Keratinocyte (primary cell): ENCODE measurements around the gene CACNA1C. TPM values are rescaled to one million over a fixed set of nuclear protein-coding genes. Genes with fewer than 3 reads are reported as not detected.

Source experiments
- DNase-seq: peaks from one replicate; pipeline ENCODE4 v3.0.0-alpha.2; 2011; ENCODE audit warnings: low read depth, missing footprints, low spot score
- FAIRE-seq: peaks from 2 replicates; lab custom pipeline; 2011; peaks lifted over from hg19 to GRCh38; lab: Jason Lieb, UNC
- H2AFZ ChIP-seq: 2 replicates; pipeline ENCODE4 v1.6.0; 2012; ENCODE audit warnings: low read length, control low read depth, inconsistent platforms; ENCODE audit not compliant: control insufficient read depth
- H3K27ac ChIP-seq: 2 replicates; pipeline ENCODE4 v1.5.1; 2011; ENCODE audit warnings: low read length; ENCODE audit not compliant: control insufficient read depth, insufficient read depth
- H3K27me3 ChIP-seq: 3 replicates; pipeline ENCODE4 v1.6.0; 2011; ENCODE audit warnings: low read length; ENCODE audit not compliant: control insufficient read depth, insufficient read depth; ENCODE audit errors: extremely low read depth
- H3K36me3 ChIP-seq, 2 experiments: 2 replicates in 1 of 2; 3 replicates in 1 of 2; pipeline ENCODE4 v1.5.1; 2011; ENCODE audit warnings: low read length in 2 of 2, mild to moderate bottlenecking in 1 of 2; ENCODE audit not compliant: control insufficient read depth in 2 of 2, insufficient read depth in 2 of 2; ENCODE audit errors: extremely low read depth in 1 of 2
- H3K4me1 ChIP-seq: 3 replicates; pipeline ENCODE4 v1.5.1; 2011; ENCODE audit warnings: low read length; ENCODE audit not compliant: control insufficient read depth, insufficient read depth; ENCODE audit errors: extremely low read depth
- H3K4me2 ChIP-seq: 3 replicates; pipeline ENCODE4 v1.6.0; 2011; ENCODE audit warnings: low read depth, low read length; ENCODE audit not compliant: control insufficient read depth, insufficient read depth; ENCODE audit errors: extremely low read depth
- H3K4me3 ChIP-seq, 3 experiments: fragments of 200-600 bp in 1 of 3; sonication (generic) in 1 of 3; 2 replicates in 2 of 3; 3 replicates in 1 of 3; pipeline ENCODE4 v1.5.1; 2011 to 2016; ENCODE audit warnings: low read length in 3 of 3, mild to moderate bottlenecking in 3 of 3, control low read depth in 2 of 3, inconsistent platforms in 1 of 3, low read depth in 1 of 3, mixed read lengths in 1 of 3, mixed run types in 1 of 3, moderate library complexity in 1 of 3; ENCODE audit not compliant: control insufficient read depth in 2 of 3, insufficient read depth in 2 of 3; ENCODE audit errors: extremely low read depth in 1 of 3
- H3K79me2 ChIP-seq: 2 replicates; pipeline ENCODE4 v1.6.0; 2012; ENCODE audit warnings: low read length; ENCODE audit not compliant: control insufficient read depth, insufficient read depth
- H3K9ac ChIP-seq: 3 replicates; pipeline ENCODE4 v1.6.0; 2011; ENCODE audit warnings: low read length; ENCODE audit not compliant: control insufficient read depth, insufficient read depth; ENCODE audit errors: extremely low read depth
- H3K9me1 ChIP-seq: 3 replicates; pipeline ENCODE4 v1.6.0; 2011; ENCODE audit warnings: low read length; ENCODE audit not compliant: control insufficient read depth, insufficient read depth; ENCODE audit errors: extremely low read depth
- H3K9me3 ChIP-seq: 2 replicates; pipeline ENCODE4 v1.5.1; 2012; ENCODE audit warnings: low read depth, low read length; ENCODE audit not compliant: control insufficient read depth
- H4K20me1 ChIP-seq: 3 replicates; pipeline ENCODE4 v1.6.0; 2011; ENCODE audit warnings: low read length; ENCODE audit not compliant: control insufficient read depth, insufficient read depth; ENCODE audit errors: extremely low read depth
- EZH2 ChIP-seq: IDR thresholded peaks from one replicate; pipeline ENCODE4 v1.6.1; 2012; ENCODE audit warnings: inconsistent platforms, mild to moderate bottlenecking, low read length, moderate library complexity
- dilution Hi-C: fragments of 300-500 bp; cut with MboI; formaldehyde crosslinking; loops from one replicate; pipeline ENCODE4 v1.7.0; 2020; ENCODE audit warnings: low sequenced_read_pairs; ENCODE audit not compliant: extremely low pct_ligation_motif_present
- polyA plus RNA-seq, 5 experiments: library from polyadenylated mRNA; depleted of rRNA in 3 of 5; stranded (reverse) in 3 of 5; stranded (forward) in 1 of 5; unstranded in 1 of 5; fragments of >200 nt; gene quantifications; 1 replicate in 1 of 5; 2 replicates in 3 of 5; 3 replicates in 1 of 5; pipeline versions ENCODE4 v1.2.1 to v1.2.3, GENCODE V29; 2011 to 2012; ENCODE audit warnings: missing spikeins in 2 of 5, low read depth in 1 of 5, low replicate concordance in 1 of 5
- TF ChIP-seq, protein P1 (sequence below), 3 experiments: IDR thresholded peaks in 1 of 3; conservative IDR thresholded peaks in 1 of 3; optimal IDR thresholded peaks in 1 of 3; 2 replicates in 2 of 3; 3 replicates in 1 of 3; pipeline versions ENCODE3 to v1.5.1; 2011; ENCODE audit warnings: low read length in 3 of 3, mild to moderate bottlenecking in 3 of 3, moderate library complexity in 2 of 3, control low read depth in 1 of 3, inconsistent platforms in 1 of 3; ENCODE audit not compliant: insufficient read depth in 2 of 3; ENCODE audit errors: extremely low read depth in 1 of 3

CACNA1C gene
- polyA plus RNA-seq, 1 donor (not counting 4 experiments of a cell fraction or from before 2014, with no cell fraction given): not detected

DNA sequence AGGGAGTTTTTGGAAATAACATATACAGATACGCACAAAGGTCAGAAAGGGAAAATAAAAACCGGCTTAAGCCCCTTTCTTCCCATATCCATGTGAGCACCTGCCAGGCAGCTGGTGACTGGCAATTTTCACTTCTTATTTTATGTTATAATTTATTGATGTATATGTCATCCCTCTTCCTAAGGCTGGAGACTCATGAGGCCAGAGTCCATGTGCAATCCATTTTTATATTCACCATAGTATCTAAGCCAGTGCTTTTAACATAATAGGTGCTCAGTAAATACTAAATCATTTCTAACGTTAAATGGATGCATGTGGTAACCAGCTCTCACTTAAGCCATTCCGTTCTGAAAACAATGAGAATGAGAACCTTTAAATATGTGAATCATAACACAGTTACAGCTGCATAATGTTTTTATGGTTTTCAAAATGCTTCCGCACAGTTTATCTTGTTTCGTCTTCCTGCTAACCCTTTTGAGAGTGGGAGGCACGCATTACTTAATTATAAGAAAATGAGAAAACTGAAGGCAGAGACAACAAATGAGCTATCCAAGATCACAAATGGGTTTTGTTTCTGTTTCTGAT lies 178.3 kb downstream of the CACNA1C start:
- H3K9me1 ChIP-seq: no peaks in the 10 kb centered on the region
- H4K20me1 ChIP-seq: no peaks in the 10 kb centered on the region
- H3K4me2 ChIP-seq: no peak overlapping the region
- H2AFZ ChIP-seq: no peak overlapping the region
- no peaks in the 10 kb centered on the region for H3K4me1 ChIP-seq
- TF ChIP-seq, protein P1, sequence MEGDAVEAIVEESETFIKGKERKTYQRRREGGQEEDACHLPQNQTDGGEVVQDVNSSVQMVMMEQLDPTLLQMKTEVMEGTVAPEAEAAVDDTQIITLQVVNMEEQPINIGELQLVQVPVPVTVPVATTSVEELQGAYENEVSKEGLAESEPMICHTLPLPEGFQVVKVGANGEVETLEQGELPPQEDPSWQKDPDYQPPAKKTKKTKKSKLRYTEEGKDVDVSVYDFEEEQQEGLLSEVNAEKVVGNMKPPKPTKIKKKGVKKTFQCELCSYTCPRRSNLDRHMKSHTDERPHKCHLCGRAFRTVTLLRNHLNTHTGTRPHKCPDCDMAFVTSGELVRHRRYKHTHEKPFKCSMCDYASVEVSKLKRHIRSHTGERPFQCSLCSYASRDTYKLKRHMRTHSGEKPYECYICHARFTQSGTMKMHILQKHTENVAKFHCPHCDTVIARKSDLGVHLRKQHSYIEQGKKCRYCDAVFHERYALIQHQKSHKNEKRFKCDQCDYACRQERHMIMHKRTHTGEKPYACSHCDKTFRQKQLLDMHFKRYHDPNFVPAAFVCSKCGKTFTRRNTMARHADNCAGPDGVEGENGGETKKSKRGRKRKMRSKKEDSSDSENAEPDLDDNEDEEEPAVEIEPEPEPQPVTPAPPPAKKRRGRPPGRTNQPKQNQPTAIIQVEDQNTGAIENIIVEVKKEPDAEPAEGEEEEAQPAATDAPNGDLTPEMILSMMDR (optimal IDR thresholded peaks at IDR 0.05 in 1 of 3, IDR thresholded peaks at IDR 0.05 in 1 of 3, conservative IDR thresholded peaks at IDR 0.05 in 1 of 3; ENCODE audit: extremely low read depth in 1 of 3, insufficient read depth in 2 of 3, low read length in 3 of 3): no peak
- no peak for TF ChIP-seq EZH2
- no peak overlapping the region for H3K27ac ChIP-seq
- FAIRE-seq (no peak), DNase-seq (no peak)
- H3K4me3 ChIP-seq: no peak overlapping the region
- dilution Hi-C loops: no loop called here
- H3K79me2 ChIP-seq: no peaks in the 10 kb centered on the region
- H3K27me3 ChIP-seq: peaks cover 2% of the 10 kb centered on the region
- H3K36me3 ChIP-seq: no peaks in the 10 kb centered on the region
- H3K9me3 ChIP-seq: no peaks in the 10 kb centered on the region
- no peak overlapping the region for H3K9ac ChIP-seq

DNA sequence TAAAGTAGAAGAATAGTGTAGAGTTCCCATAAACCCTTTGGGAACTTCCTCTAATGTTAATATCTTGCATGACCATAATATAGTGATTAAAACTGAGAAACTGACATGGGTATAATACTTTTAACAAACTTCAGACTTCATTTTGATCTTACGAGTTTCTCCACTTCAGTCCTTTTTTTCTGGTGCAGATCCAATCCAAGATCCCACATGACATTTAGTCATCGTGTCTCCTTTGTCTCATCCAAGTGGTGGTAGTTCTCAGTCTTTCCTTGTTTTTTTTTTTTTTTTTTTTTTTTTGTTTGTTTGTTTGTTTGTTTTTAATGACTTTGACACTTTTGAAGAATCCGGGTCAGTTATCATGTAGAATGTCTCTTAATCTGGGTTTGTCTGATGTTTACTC lies 179.2 kb downstream of the CACNA1C start:
- FAIRE-seq: no peak
- no peaks in the 10 kb centered on the region for H3K9me3 ChIP-seq
- TF ChIP-seq, protein P1 (optimal IDR thresholded peaks at IDR 0.05 in 1 of 3, IDR thresholded peaks at IDR 0.05 in 1 of 3, conservative IDR thresholded peaks at IDR 0.05 in 1 of 3; ENCODE audit: extremely low read depth in 1 of 3, insufficient read depth in 2 of 3, low read length in 3 of 3): no peak
- TF ChIP-seq EZH2: no peak
- no peak overlapping the region for H3K4me2 ChIP-seq
- H3K27ac ChIP-seq: no peak overlapping the region
- H2AFZ ChIP-seq: no peak overlapping the region
- H3K27me3 ChIP-seq: no peaks in the 10 kb centered on the region
- no peaks in the 10 kb centered on the region for H3K79me2 ChIP-seq
- H3K9me1 ChIP-seq: no peaks in the 10 kb centered on the region
- no peaks in the 10 kb centered on the region for H4K20me1 ChIP-seq
- no peaks in the 10 kb centered on the region for H3K36me3 ChIP-seq
- no peak overlapping the region for H3K9ac ChIP-seq
- no peaks in the 10 kb centered on the region for H3K4me1 ChIP-seq
- dilution Hi-C loops: no loop called here
- no peak for DNase-seq
- no peak overlapping the region for H3K4me3 ChIP-seq
